Karpas-422 (cell line): Measurements from ENCODE around the gene IMPA2. TPM values are rescaled to one million over a fixed set of nuclear protein-coding genes. Genes with fewer than 3 reads are reported as not detected.

Source experiments
- DNase-seq: peaks from one replicate; pipeline ENCODE4 v3.0.0-alpha.2; 2015
- H2AFZ ChIP-seq: fragments of 200-600 bp; sonication (generic); 2 replicates; pipeline ENCODE4 v1.6.1; 2014; ENCODE audit warnings: antibody characterized with exemption, low read length, mixed read lengths
- H3K27ac ChIP-seq: fragments of 200-600 bp; sonication (generic); 2 replicates; pipeline ENCODE4 v1.5.1; 2014; ENCODE audit warnings: mild to moderate bottlenecking, low read length, moderate library complexity
- H3K27me3 ChIP-seq: fragments of 200-600 bp; sonication (generic); 2 replicates; pipeline ENCODE4 v1.6.1; 2014; ENCODE audit warnings: low read length, mixed read lengths
- H3K36me3 ChIP-seq: fragments of 200-600 bp; sonication (generic); 2 replicates; pipeline ENCODE4 v1.6.1; 2014; ENCODE audit warnings: low read length, mixed read lengths; ENCODE audit not compliant: insufficient read depth
- H3K4me1 ChIP-seq: fragments of 200-600 bp; sonication (generic); 2 replicates; pipeline ENCODE4 v1.6.1; 2014; ENCODE audit warnings: mild to moderate bottlenecking, low read length, mixed read lengths
- H3K4me2 ChIP-seq: fragments of 200-600 bp; sonication (generic); 2 replicates; pipeline ENCODE4 v1.6.1; 2014; ENCODE audit warnings: low read length, low read depth, mild to moderate bottlenecking; ENCODE audit not compliant: poor library complexity, severe bottlenecking
- H3K4me3 ChIP-seq: fragments of 200-600 bp; sonication (generic); 2 replicates; pipeline ENCODE4 v1.5.1; 2014; ENCODE audit warnings: mild to moderate bottlenecking, antibody characterized with exemption, low read length, mixed read lengths
- H3K79me2 ChIP-seq: fragments of 200-600 bp; sonication (generic); 2 replicates; pipeline ENCODE4 v1.6.1; 2014; ENCODE audit warnings: mild to moderate bottlenecking, low read length, mixed read lengths
- H3K9ac ChIP-seq: fragments of 200-600 bp; sonication (generic); 2 replicates; pipeline ENCODE4 v1.6.0; 2014; ENCODE audit warnings: low read length
- H3K9me2 ChIP-seq: fragments of 200-600 bp; sonication (generic), shearing (Covaris generic); replicated peaks from 2 replicates; pipeline ENCODE4 v1.6.0; 2014; ENCODE audit warnings: mild to moderate bottlenecking, low read length, moderate library complexity; ENCODE audit not compliant: insufficient read depth
- H3K9me3 ChIP-seq: fragments of 300-700, 200-600 bp; sonication (generic); 2 replicates; pipeline ENCODE4 v1.6.1; 2014; ENCODE audit warnings: low read length, mixed read lengths
- H4K20me1 ChIP-seq: fragments of 200-600 bp; sonication (generic); 2 replicates; pipeline ENCODE4 v1.6.1; 2014; ENCODE audit warnings: mild to moderate bottlenecking, antibody characterized with exemption, low read length, low read depth; ENCODE audit not compliant: insufficient read depth
- total RNA-seq: library from RNA; depleted of rRNA; stranded (reverse); fragments of >200 nt; shearing (Covaris generic); gene quantifications from 2 replicates; pipeline ENCODE4 v1.2.3, GENCODE V29; 2014; ENCODE audit warnings: low replicate concordance

IMPA2 gene
- total RNA-seq, 1 experiment from 2014 or later = 0.89 TPM

GRCh38 chr18:11946756-11947155 is 34.6 kb upstream of the IMPA2 start:
- Histone ChIP-seq H3K4me1 (no peaks in the 10 kb centered on the region), H3K79me2 (no peaks in the 10 kb centered on the region), H3K4me3 (no peak overlapping the region), H3K9me3 (no peaks in the 10 kb centered on the region), H3K27ac (no peak overlapping the region), H2AFZ (no peak overlapping the region), H3K4me2 (no peak overlapping the region), H3K9me2 (no peaks in the 10 kb centered on the region), H3K9ac (no peak overlapping the region), H4K20me1 (no peaks in the 10 kb centered on the region), H3K36me3 (no peaks in the 10 kb centered on the region), H3K27me3 (no peaks in the 10 kb centered on the region)
- no peak for DNase-seq

GRCh38 chr18:11947214-11948191 is 33.8 kb upstream of the IMPA2 start:
- H3K27me3 ChIP-seq = no peaks in the 10 kb centered on the region
- no peaks in the 10 kb centered on the region for H3K9me2 ChIP-seq
- H4K20me1 ChIP-seq = no peaks in the 10 kb centered on the region
- H3K4me3 ChIP-seq = no peak overlapping the region
- H3K79me2 ChIP-seq = no peaks in the 10 kb centered on the region
- H3K4me1 ChIP-seq = no peaks in the 10 kb centered on the region
- DNase-seq = no peak
- no peak overlapping the region for H3K4me2 ChIP-seq
- H3K36me3 ChIP-seq = no peaks in the 10 kb centered on the region
- no peak overlapping the region for H3K27ac ChIP-seq
- no peak overlapping the region for H3K9ac ChIP-seq
- no peak overlapping the region for H2AFZ ChIP-seq
- no peaks in the 10 kb centered on the region for H3K9me3 ChIP-seq

- Histone ChIP-seq H3K9me3 (no peaks in the 10 kb centered on the region), H2AFZ (no peak overlapping the region), H3K9ac (no peak overlapping the region), H3K4me2 (no peak overlapping the region), H3K27ac (no peak overlapping the region), H4K20me1 (no peaks in the 10 kb centered on the region), H3K4me3 (no peak overlapping the region), H3K9me2 (no peaks in the 10 kb centered on the region), H3K4me1 (no peaks in the 10 kb centered on the region), H3K36me3 (no peaks in the 10 kb centered on the region), H3K27me3 (no peaks in the 10 kb centered on the region), H3K79me2 (no peaks in the 10 kb centered on the region)
- no peak for DNase-seq
Observed at GRCh38 chr18:11948852-11949523, 32.3 kb upstream of the IMPA2 start.

GRCh38 chr18:11950824-11951223 is 30.5 kb upstream of the IMPA2 start:
- Histone ChIP-seq H3K27me3 (no peaks in the 10 kb centered on the region), H2AFZ (no peak overlapping the region), H3K4me1 (no peaks in the 10 kb centered on the region), H3K4me3 (no peak overlapping the region), H3K9me2 (no peaks in the 10 kb centered on the region), H3K79me2 (no peaks in the 10 kb centered on the region), H3K9me3 (no peaks in the 10 kb centered on the region), H4K20me1 (no peaks in the 10 kb centered on the region), H3K27ac (no peak overlapping the region), H3K36me3 (no peaks in the 10 kb centered on the region), H3K4me2 (no peak overlapping the region), H3K9ac (no peak overlapping the region)
- no peak for DNase-seq

- H3K79me2 ChIP-seq = no peaks in the 10 kb centered on the region
- H3K4me3 ChIP-seq = no peak overlapping the region
- no peaks in the 10 kb centered on the region for H3K9me2 ChIP-seq
- H3K4me1 ChIP-seq = no peaks in the 10 kb centered on the region
- no peak overlapping the region for H3K9ac ChIP-seq
- H2AFZ ChIP-seq = no peak overlapping the region
- no peaks in the 10 kb centered on the region for H3K36me3 ChIP-seq
- no peaks in the 10 kb centered on the region for H4K20me1 ChIP-seq
- no peaks in the 10 kb centered on the region for H3K9me3 ChIP-seq
- no peaks in the 10 kb centered on the region for H3K27me3 ChIP-seq
- no peak overlapping the region for H3K27ac ChIP-seq
- no peak for DNase-seq
- no peak overlapping the region for H3K4me2 ChIP-seq
Observed at GRCh38 chr18:11951390-11951851, 29.9 kb upstream of the IMPA2 start.

GRCh38 chr18:11953113-11953512 is 28.2 kb upstream of the IMPA2 start:
- no peaks in the 10 kb centered on the region for H3K9me2 ChIP-seq
- no peak for DNase-seq
- no peaks in the 10 kb centered on the region; the same call in 1 of the 2 replicates for H3K9me3 ChIP-seq
- no peak overlapping the region for H3K4me2 ChIP-seq
- no peaks in the 10 kb centered on the region for H3K79me2 ChIP-seq
- no peaks in the 10 kb centered on the region for H3K4me1 ChIP-seq
- H3K27ac ChIP-seq = no peak overlapping the region
- no peak overlapping the region for H3K9ac ChIP-seq
- no peak overlapping the region for H3K4me3 ChIP-seq
- H2AFZ ChIP-seq = no peak overlapping the region
- H4K20me1 ChIP-seq = no peaks in the 10 kb centered on the region
- H3K36me3 ChIP-seq = no peaks in the 10 kb centered on the region
- H3K27me3 ChIP-seq = no peaks in the 10 kb centered on the region

GRCh38 chr18:11955239-11956029 is 25.9 kb upstream of the IMPA2 start:
- Histone ChIP-seq H3K27ac (no peak overlapping the region), H3K9ac (no peak overlapping the region), H3K9me2 (no peaks in the 10 kb centered on the region), H3K4me1 (no peaks in the 10 kb centered on the region), H3K4me2 (no peak overlapping the region), H3K36me3 (no peaks in the 10 kb centered on the region), H4K20me1 (no peaks in the 10 kb centered on the region), H3K27me3 (no peaks in the 10 kb centered on the region), H3K4me3 (no peak overlapping the region), H3K9me3 (no peaks in the 10 kb centered on the region; the same call in 1 of the 2 replicates), H3K79me2 (no peaks in the 10 kb centered on the region), H2AFZ (no peak overlapping the region)
- DNase-seq = no peak
